PFSK-1 (cell line): ENCODE measurements around the gene HELZ.

ENCODE experiments used
- FOXP2 ChIP-seq: optimal IDR thresholded peaks from 2 replicates; pipeline ENCODE3; 2011; ENCODE audit warnings: borderline replicate concordance, control low read depth, inconsistent platforms; ENCODE audit not compliant: insufficient read depth; ENCODE audit errors: extremely low read length, extremely low read depth
- POLR2AphosphoS5 ChIP-seq: IDR thresholded peaks from 2 replicates; pipeline ENCODE4 v1.6.1; 2012; ENCODE audit warnings: low read depth, mild to moderate bottlenecking, control low read depth, low read length, moderate library complexity
- REST ChIP-seq, 2 experiments: IDR thresholded peaks; 2 replicates each; pipeline versions ENCODE4 v1.6.1 to v1.8.0; 2011 to 2012; ENCODE audit warnings: low read depth in 2 of 2, low read length in 2 of 2, control low read depth in 1 of 2, inconsistent platforms in 1 of 2, mild to moderate bottlenecking in 1 of 2, moderate library complexity in 1 of 2; ENCODE audit not compliant: insufficient read depth in 1 of 2
- SIN3A ChIP-seq: IDR thresholded peaks from 2 replicates; pipeline ENCODE4 v1.6.1; 2012; ENCODE audit warnings: mild to moderate bottlenecking, low read length, moderate library complexity, borderline replicate concordance; ENCODE audit not compliant: insufficient read depth
- TAF1 ChIP-seq: IDR thresholded peaks from 2 replicates; pipeline ENCODE4 v1.6.1; 2012; ENCODE audit warnings: low read length, control low read depth, borderline replicate concordance; ENCODE audit not compliant: insufficient read depth

- TF ChIP-seq SIN3A (no peak), POLR2AphosphoS5 (no peak), REST (IDR thresholded peaks at IDR 0.05; ENCODE audit: insufficient read depth in 1 of 2, low read depth in 2 of 2, low read length in 2 of 2) (no peak), TAF1 (no peak), FOXP2 (no peak)
These were observed 217.9 kb downstream of the HELZ start for GRCh38 chr17:67027031-67027628.
